Keratinocyte (primary cell): ENCODE measurements around the gene PDZRN4. TPM values are rescaled to one million over a fixed set of nuclear protein-coding genes. Genes with fewer than 3 reads are reported as not detected.

Source experiments
- DNase-seq: peaks from one replicate; pipeline ENCODE4 v3.0.0-alpha.2; 2011; ENCODE audit warnings: low read depth, missing footprints, low spot score
- FAIRE-seq: peaks from 2 replicates; lab custom pipeline; 2011; peaks lifted over from hg19 to GRCh38; lab: Jason Lieb, UNC
- H2AFZ ChIP-seq: 2 replicates; pipeline ENCODE4 v1.6.0; 2012; ENCODE audit warnings: low read length, control low read depth, inconsistent platforms; ENCODE audit not compliant: control insufficient read depth
- H3K27ac ChIP-seq: 2 replicates; pipeline ENCODE4 v1.5.1; 2011; ENCODE audit warnings: low read length; ENCODE audit not compliant: control insufficient read depth, insufficient read depth
- H3K27me3 ChIP-seq: 3 replicates; pipeline ENCODE4 v1.6.0; 2011; ENCODE audit warnings: low read length; ENCODE audit not compliant: control insufficient read depth, insufficient read depth; ENCODE audit errors: extremely low read depth
- H3K36me3 ChIP-seq, 2 experiments: 2 replicates in 1 of 2; 3 replicates in 1 of 2; pipeline ENCODE4 v1.5.1; 2011; ENCODE audit warnings: low read length in 2 of 2, mild to moderate bottlenecking in 1 of 2; ENCODE audit not compliant: control insufficient read depth in 2 of 2, insufficient read depth in 2 of 2; ENCODE audit errors: extremely low read depth in 1 of 2
- H3K4me1 ChIP-seq: 3 replicates; pipeline ENCODE4 v1.5.1; 2011; ENCODE audit warnings: low read length; ENCODE audit not compliant: control insufficient read depth, insufficient read depth; ENCODE audit errors: extremely low read depth
- H3K4me2 ChIP-seq: 3 replicates; pipeline ENCODE4 v1.6.0; 2011; ENCODE audit warnings: low read depth, low read length; ENCODE audit not compliant: control insufficient read depth, insufficient read depth; ENCODE audit errors: extremely low read depth
- H3K4me3 ChIP-seq, 3 experiments: fragments of 200-600 bp in 1 of 3; sonication (generic) in 1 of 3; 2 replicates in 2 of 3; 3 replicates in 1 of 3; pipeline ENCODE4 v1.5.1; 2011 to 2016; ENCODE audit warnings: low read length in 3 of 3, mild to moderate bottlenecking in 3 of 3, control low read depth in 2 of 3, inconsistent platforms in 1 of 3, low read depth in 1 of 3, mixed read lengths in 1 of 3, mixed run types in 1 of 3, moderate library complexity in 1 of 3; ENCODE audit not compliant: control insufficient read depth in 2 of 3, insufficient read depth in 2 of 3; ENCODE audit errors: extremely low read depth in 1 of 3
- H3K79me2 ChIP-seq: 2 replicates; pipeline ENCODE4 v1.6.0; 2012; ENCODE audit warnings: low read length; ENCODE audit not compliant: control insufficient read depth, insufficient read depth
- H3K9ac ChIP-seq: 3 replicates; pipeline ENCODE4 v1.6.0; 2011; ENCODE audit warnings: low read length; ENCODE audit not compliant: control insufficient read depth, insufficient read depth; ENCODE audit errors: extremely low read depth
- H3K9me1 ChIP-seq: 3 replicates; pipeline ENCODE4 v1.6.0; 2011; ENCODE audit warnings: low read length; ENCODE audit not compliant: control insufficient read depth, insufficient read depth; ENCODE audit errors: extremely low read depth
- H3K9me3 ChIP-seq: 2 replicates; pipeline ENCODE4 v1.5.1; 2012; ENCODE audit warnings: low read depth, low read length; ENCODE audit not compliant: control insufficient read depth
- H4K20me1 ChIP-seq: 3 replicates; pipeline ENCODE4 v1.6.0; 2011; ENCODE audit warnings: low read length; ENCODE audit not compliant: control insufficient read depth, insufficient read depth; ENCODE audit errors: extremely low read depth
- CTCF ChIP-seq, 3 experiments: IDR thresholded peaks in 1 of 3; conservative IDR thresholded peaks in 1 of 3; optimal IDR thresholded peaks in 1 of 3; 2 replicates in 2 of 3; 3 replicates in 1 of 3; pipeline versions ENCODE3 to v1.5.1; 2011; ENCODE audit warnings: low read length in 3 of 3, mild to moderate bottlenecking in 3 of 3, moderate library complexity in 2 of 3, control low read depth in 1 of 3, inconsistent platforms in 1 of 3; ENCODE audit not compliant: insufficient read depth in 2 of 3; ENCODE audit errors: extremely low read depth in 1 of 3
- EZH2 ChIP-seq: IDR thresholded peaks from one replicate; pipeline ENCODE4 v1.6.1; 2012; ENCODE audit warnings: inconsistent platforms, mild to moderate bottlenecking, low read length, moderate library complexity
- dilution Hi-C: fragments of 300-500 bp; cut with MboI; formaldehyde crosslinking; loops from one replicate; pipeline ENCODE4 v1.7.0; 2020; ENCODE audit warnings: low sequenced_read_pairs; ENCODE audit not compliant: extremely low pct_ligation_motif_present
- polyA plus RNA-seq, 5 experiments: library from polyadenylated mRNA; depleted of rRNA in 3 of 5; stranded (reverse) in 3 of 5; stranded (forward) in 1 of 5; unstranded in 1 of 5; fragments of >200 nt; gene quantifications; 1 replicate in 1 of 5; 2 replicates in 3 of 5; 3 replicates in 1 of 5; pipeline versions ENCODE4 v1.2.1 to v1.2.3, GENCODE V29; 2011 to 2012; ENCODE audit warnings: missing spikeins in 2 of 5, low read depth in 1 of 5, low replicate concordance in 1 of 5

PDZRN4 gene
- polyA plus RNA-seq, 1 donor (not counting 4 experiments of a cell fraction or from before 2014, with no cell fraction given) = not detected

GRCh38 chr12:41212625-41213024 lies 24.5 kb downstream of the PDZRN4 start:
- H3K36me3 ChIP-seq = no peaks in the 10 kb centered on the region
- no peak for DNase-seq
- H3K4me2 ChIP-seq = no peak overlapping the region
- H3K9me1 ChIP-seq = no peaks in the 10 kb centered on the region
- no peak for TF ChIP-seq EZH2
- TF ChIP-seq CTCF (optimal IDR thresholded peaks at IDR 0.05 in 1 of 3, IDR thresholded peaks at IDR 0.05 in 1 of 3, conservative IDR thresholded peaks at IDR 0.05 in 1 of 3; ENCODE audit: extremely low read depth in 1 of 3, insufficient read depth in 2 of 3, low read length in 3 of 3) = no peak
- no peak overlapping the region for H3K9ac ChIP-seq
- H3K4me3 ChIP-seq = no peak overlapping the region
- no peaks in the 10 kb centered on the region for H3K4me1 ChIP-seq
- no peak for FAIRE-seq
- H3K27me3 ChIP-seq = no peaks in the 10 kb centered on the region
- H3K27ac ChIP-seq = no peak overlapping the region
- H3K9me3 ChIP-seq = no peaks in the 10 kb centered on the region
- no peaks in the 10 kb centered on the region for H3K79me2 ChIP-seq
- dilution Hi-C loops = no loop called here
- no peaks in the 10 kb centered on the region for H4K20me1 ChIP-seq
- H2AFZ ChIP-seq = no peak overlapping the region

GRCh38 chr12:41213107-41213506 lies 25.0 kb downstream of the PDZRN4 start:
- Histone ChIP-seq H2AFZ (no peak overlapping the region), H3K4me1 (no peaks in the 10 kb centered on the region), H3K27me3 (no peaks in the 10 kb centered on the region), H3K79me2 (no peaks in the 10 kb centered on the region), H3K9me3 (no peaks in the 10 kb centered on the region), H4K20me1 (no peaks in the 10 kb centered on the region), H3K27ac (no peak overlapping the region), H3K4me2 (no peak overlapping the region), H3K9ac (no peak overlapping the region), H3K9me1 (no peaks in the 10 kb centered on the region), H3K4me3 (no peak overlapping the region), H3K36me3 (no peaks in the 10 kb centered on the region)
- TF ChIP-seq CTCF (optimal IDR thresholded peaks at IDR 0.05 in 1 of 3, IDR thresholded peaks at IDR 0.05 in 1 of 3, conservative IDR thresholded peaks at IDR 0.05 in 1 of 3; ENCODE audit: extremely low read depth in 1 of 3, insufficient read depth in 2 of 3, low read length in 3 of 3) (no peak), EZH2 (no peak)
- DNase-seq (no peak), FAIRE-seq (no peak)
- dilution Hi-C loops = no loop called here
